VCaP (cell line): Measurements from ENCODE around the gene RHEBL1.

ENCODE experiments used
- H3K27ac ChIP-seq: fragments of 450-650 bp; 2 replicates; pipeline ENCODE4 v1.5.1; 2017
- CTCF ChIP-seq: fragments of 450-650 bp; conservative IDR thresholded peaks from 2 replicates; pipeline ENCODE4 v1.5.1; 2017; ENCODE audit warnings: mild to moderate bottlenecking, moderate library complexity

RHEBL1 gene

DNA sequence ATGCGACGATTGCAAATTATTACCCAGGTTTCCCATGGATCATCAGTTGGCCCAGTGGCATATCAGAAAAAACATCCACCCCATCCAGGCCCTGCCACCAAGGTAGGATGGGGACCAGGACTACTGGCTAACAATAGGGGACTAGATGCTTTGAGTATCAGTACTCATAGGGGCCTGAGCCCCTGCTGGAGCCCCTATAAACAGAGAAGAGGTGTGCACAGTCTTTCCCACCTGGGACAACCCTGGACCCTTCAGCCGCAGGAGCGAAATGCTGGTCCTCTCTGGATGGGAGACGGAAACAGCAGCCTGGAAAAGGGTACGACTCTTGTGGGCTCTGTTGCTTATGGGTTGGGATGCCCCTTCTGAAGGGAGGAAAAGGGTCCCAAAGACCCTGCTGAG is 19.2 kb upstream of the RHEBL1 start:
- no peak for TF ChIP-seq CTCF

DNA sequence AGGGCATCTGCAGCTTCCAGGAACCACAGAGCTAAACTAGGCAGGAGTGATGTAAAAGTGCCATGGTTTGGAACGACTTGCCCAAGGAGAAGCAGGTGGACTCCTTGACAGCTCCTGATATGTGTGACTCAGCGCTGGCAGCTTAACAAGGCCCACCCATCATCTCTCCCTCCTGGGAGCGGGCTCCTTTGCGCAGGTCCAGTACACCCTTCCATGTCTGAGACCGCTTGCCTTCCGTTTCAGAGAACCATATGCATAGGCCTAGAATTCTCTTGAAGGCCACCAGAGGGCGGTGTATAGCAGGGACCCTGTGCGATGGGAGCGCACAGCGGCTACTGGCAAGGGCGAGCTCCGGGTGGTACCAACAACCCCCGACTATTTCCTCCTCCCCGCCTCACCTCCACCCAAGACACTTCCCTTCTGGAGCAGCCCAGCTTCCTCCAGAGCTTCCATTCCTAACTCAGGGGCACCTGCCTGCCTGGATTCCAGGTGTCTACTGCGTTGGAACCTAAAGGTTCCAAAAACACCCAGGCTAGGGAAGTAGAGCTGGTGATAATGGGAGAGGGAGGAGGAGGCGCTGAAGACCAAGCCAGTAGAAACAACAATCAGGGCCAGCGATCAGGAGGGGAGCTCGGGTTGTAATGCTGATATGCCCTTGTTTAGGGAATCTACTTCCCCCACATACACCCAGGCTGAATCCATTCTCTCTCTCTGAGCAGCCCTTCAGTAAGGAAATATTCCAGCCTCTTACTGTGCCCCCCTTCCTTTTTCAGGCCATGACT is 18.6 kb upstream of the RHEBL1 start:
- no peak overlapping the region for H3K27ac ChIP-seq
- peak; percentile 98 for TF ChIP-seq CTCF

More for the DNA sequence above, 19.2 kb upstream of the RHEBL1 start:
- no peak overlapping the region for H3K27ac ChIP-seq

- TF ChIP-seq CTCF = no peak
- H3K27ac ChIP-seq = no peak overlapping the region
Observed at GRCh38 chr12:49086116-49086515, 16.3 kb upstream of the RHEBL1 start.

DNA sequence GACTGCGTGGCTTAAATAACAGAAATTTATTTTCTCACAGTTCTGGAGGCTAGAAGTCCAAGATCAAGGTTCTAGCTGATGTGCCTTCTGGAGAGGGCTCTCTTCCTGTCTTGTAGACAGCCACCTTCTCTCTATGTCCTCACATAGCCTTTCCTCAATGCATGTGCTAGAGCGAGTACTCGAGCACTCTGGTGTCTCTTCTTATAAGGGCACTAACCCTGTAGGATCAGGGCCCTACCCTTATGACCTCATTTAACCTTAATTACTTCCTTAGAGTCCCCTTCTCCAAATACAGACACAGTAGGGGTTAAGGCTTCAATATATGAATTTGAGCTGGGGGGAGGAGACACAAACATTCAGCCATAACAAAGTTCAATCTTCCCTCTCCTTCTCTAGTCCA is 14.7 kb upstream of the RHEBL1 start:
- H3K27ac ChIP-seq = no peak overlapping the region
- no peak for TF ChIP-seq CTCF

DNA sequence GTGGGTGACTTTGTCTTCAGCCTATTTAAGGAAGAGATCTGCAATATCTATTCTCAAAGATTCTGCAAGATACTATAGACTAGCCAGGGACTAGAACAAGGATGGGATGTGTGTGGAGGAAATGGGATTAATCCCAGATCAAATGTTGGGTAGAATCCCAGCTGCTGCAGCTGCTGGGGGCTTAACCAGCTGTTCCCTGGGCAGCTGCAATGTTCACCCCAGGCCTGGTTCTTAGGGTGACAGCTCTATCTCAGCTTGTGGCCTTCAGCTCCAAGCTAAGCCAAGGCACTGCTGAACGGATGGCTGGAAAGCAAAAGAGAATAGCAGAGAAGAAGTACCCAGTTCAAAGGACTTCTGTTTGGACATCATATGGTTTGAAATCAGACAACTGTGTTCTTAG is 10.0 kb upstream of the RHEBL1 start:
- TF ChIP-seq CTCF = no peak
- no peak overlapping the region for H3K27ac ChIP-seq

- no peak for TF ChIP-seq CTCF
- no peak overlapping the region; the same call in 1 of the 2 replicates for H3K27ac ChIP-seq
Observed at GRCh38 chr12:49070971-49071370, 1.2 kb upstream of the RHEBL1 start.

DNA sequence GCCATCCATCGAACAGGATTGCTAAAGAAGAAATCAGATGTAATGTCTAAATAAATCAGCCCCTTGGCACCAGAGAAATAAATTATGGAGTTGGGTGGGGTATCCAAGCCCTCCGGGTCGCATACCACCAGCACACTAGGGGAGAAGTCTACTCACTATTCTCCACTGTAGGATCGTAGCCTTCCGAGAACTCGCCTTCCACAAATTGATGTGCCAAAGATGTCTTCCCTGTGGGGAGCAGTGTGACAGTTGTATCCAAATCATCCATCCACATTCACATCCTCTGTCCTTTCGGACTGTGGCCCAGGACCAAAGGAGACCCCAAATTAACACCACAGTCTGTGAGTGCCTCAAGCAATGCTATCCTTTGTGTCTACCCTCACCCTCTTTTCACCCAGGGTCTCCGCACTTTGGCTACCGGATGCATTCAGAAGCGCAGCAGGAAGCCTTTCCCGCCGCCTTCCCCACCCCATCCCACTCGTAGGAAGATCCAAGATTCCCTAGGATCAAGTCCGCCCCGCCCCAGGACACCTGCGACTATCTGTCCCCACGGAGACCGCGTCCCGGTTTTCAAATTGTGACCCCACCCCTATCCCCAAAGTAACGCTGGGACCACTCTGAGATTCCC is 786 bp downstream of the RHEBL1 start:
- peak overlapping the region; percentile 56 for H3K27ac ChIP-seq

More for the DNA sequence above, 786 bp downstream of the RHEBL1 start:
- TF ChIP-seq CTCF = no peak
